Liver (tissue), 9 donors: ENCODE data around the gene UFC1. TPM values are rescaled to one million over a fixed set of nuclear protein-coding genes. Genes with fewer than 3 reads are reported as not detected.

ENCODE experiments used
- DNase-seq: peaks from one replicate; pipeline ENCODE4 v3.0.0-alpha.2; 2017; ENCODE audit warnings: low spot score
- H3K27ac ChIP-seq, 2 donors: one replicate each; pipeline ENCODE4 v1.7.0; 2013; ENCODE audit warnings: inconsistent platforms in 2 of 2, low read length in 2 of 2, control low read depth in 1 of 2, low read depth in 1 of 2, mild to moderate bottlenecking in 1 of 2
- H3K27me3 ChIP-seq, 4 donors: one replicate each; pipeline versions ENCODE4 v1.6.1 to v1.7.0; 2013; ENCODE audit warnings: low read length in 3 of 4, inconsistent platforms in 1 of 4, mild to moderate bottlenecking in 1 of 4, moderate library complexity in 1 of 4; ENCODE audit not compliant: control insufficient read depth in 4 of 4, insufficient read depth in 4 of 4
- H3K36me3 ChIP-seq, 4 donors: one replicate each; pipeline versions ENCODE4 v1.6.1 to v1.7.0; 2013; ENCODE audit warnings: low read length in 3 of 4, mild to moderate bottlenecking in 3 of 4, low read depth in 1 of 4, moderate library complexity in 1 of 4; ENCODE audit not compliant: control insufficient read depth in 4 of 4, insufficient read depth in 3 of 4
- H3K4me1 ChIP-seq, 4 donors: one replicate each; pipeline versions ENCODE4 v1.6.1 to v1.7.0; 2013; ENCODE audit warnings: low read length in 3 of 4, mild to moderate bottlenecking in 3 of 4, moderate library complexity in 1 of 4; ENCODE audit not compliant: control insufficient read depth in 4 of 4, insufficient read depth in 4 of 4
- H3K4me3 ChIP-seq, 3 donors: one replicate each; pipeline versions ENCODE4 v1.6.1 to v1.7.0; 2013; ENCODE audit warnings: low read length in 3 of 3, control low read depth in 1 of 3, low read depth in 1 of 3, mild to moderate bottlenecking in 1 of 3
- H3K9ac ChIP-seq, 2 donors: one replicate each; pipeline ENCODE4 v1.7.0; 2013; ENCODE audit warnings: low read length in 2 of 2, mild to moderate bottlenecking in 2 of 2, moderate library complexity in 2 of 2, control low read depth in 1 of 2, low read depth in 1 of 2
- H3K9me3 ChIP-seq, 4 donors: one replicate each; pipeline versions ENCODE4 v1.6.1 to v1.7.0; 2013; ENCODE audit warnings: low read length in 3 of 4; ENCODE audit not compliant: control insufficient read depth in 4 of 4
- CTCF ChIP-seq: fragments of 150-350 bp; IDR thresholded peaks from 2 replicates; pipeline ENCODE4 v1.5.1; 2017; ENCODE audit warnings: improper control_type of control experiment, low read depth, low read length; ENCODE audit not compliant: missing input control
- EGR1 ChIP-seq, 2 donors: IDR thresholded peaks; 2 replicates each; pipeline ENCODE4 v1.6.1; 2016 to 2018; ENCODE audit warnings: antibody characterized with exemption in 2 of 2, low read depth in 2 of 2
- FOXA1 ChIP-seq: IDR thresholded peaks from 2 replicates; pipeline ENCODE4 v1.6.1; 2016; ENCODE audit warnings: antibody characterized with exemption
- FOXA2 ChIP-seq: IDR thresholded peaks from 2 replicates; pipeline ENCODE4 v1.6.1; 2016; ENCODE audit warnings: antibody characterized with exemption
- HNF4A ChIP-seq, 2 donors: conservative IDR thresholded peaks; 2 replicates each; pipeline ENCODE4 v1.6.1; 2016; ENCODE audit warnings: antibody characterized with exemption in 2 of 2, mild to moderate bottlenecking in 2 of 2
- HNF4G ChIP-seq: IDR thresholded peaks from 2 replicates; pipeline ENCODE4 v1.6.1; 2016; ENCODE audit warnings: antibody characterized with exemption
- JUND ChIP-seq, 2 donors: IDR thresholded peaks; 2 replicates each; pipeline ENCODE4 v1.6.1; 2016; ENCODE audit warnings: antibody characterized with exemption in 2 of 2
- MAX ChIP-seq: IDR thresholded peaks from 2 replicates; pipeline ENCODE4 v1.6.1; 2016; ENCODE audit warnings: antibody characterized with exemption
- RAD21 ChIP-seq, 2 donors: IDR thresholded peaks; 2 replicates each; pipeline ENCODE4 v1.6.1; 2016; ENCODE audit warnings: antibody characterized with exemption in 2 of 2, mild to moderate bottlenecking in 2 of 2
- SP1 ChIP-seq: IDR thresholded peaks from 2 replicates; pipeline ENCODE4 v1.6.1; 2018; ENCODE audit warnings: antibody characterized with exemption, mild to moderate bottlenecking
- TAF1 ChIP-seq: conservative IDR thresholded peaks from 2 replicates; pipeline ENCODE4 v1.6.1; 2016; ENCODE audit warnings: antibody characterized with exemption, mild to moderate bottlenecking
- YY1 ChIP-seq: IDR thresholded peaks from 2 replicates; pipeline ENCODE4 v1.6.1; 2016; ENCODE audit warnings: antibody characterized with exemption, mild to moderate bottlenecking
- ZBTB33 ChIP-seq: IDR thresholded peaks from 2 replicates; pipeline ENCODE4 v1.6.1; 2016; ENCODE audit warnings: antibody characterized with exemption
- WGBS: extraction: QIAGEN DNeasy Blood & Tissue Kit; methylation state at CpG from one replicate; pipeline ENCODE4 v1.1.7; 2013; 5-methylcytosine and 5-hydroxymethylcytosine counted together
- polyA plus RNA-seq, 2 donors: library from polyadenylated mRNA; stranded (reverse) in 1 of 2; unstranded in 1 of 2; fragments of 200-250 nt in 1 of 2; fragments of >200 nt in 1 of 2; fragmentation: Nextera tagmentation in 1 of 2; extraction: Ambion mirVana in 1 of 2; gene quantifications; one replicate each; pipeline versions ENCODE4 v1.2.1 to v1.2.3, GENCODE V29; 2013 to 2015
- total RNA-seq, 2 donors: library from RNA; depleted of rRNA; stranded (reverse); fragments of >200 nt; gene quantifications; one replicate each; pipeline ENCODE4 v1.2.3, GENCODE V29; 2014
- TF ChIP-seq, protein P1 (sequence below): IDR thresholded peaks from 2 replicates; pipeline ENCODE4 v1.6.1; 2016; ENCODE audit warnings: antibody characterized with exemption, mild to moderate bottlenecking
- donor health status: healthy.
- donor health status: healthy.
- donor health status: healthy.
- donor health status: healthy.
- donor health status: healthy.

Gene UFC1
- total and polyA plus RNA-seq, 4 donors, result 34.2 to 47.5 (median 43.3) TPM

GRCh38 chr1:161162052-161162451 is 8.3 kb downstream of the UFC1 start:
- no peak overlapping the region for H3K9ac ChIP-seq
- no peak for TF ChIP-seq CTCF
- TF ChIP-seq HNF4G, result no peak
- TF ChIP-seq TAF1, result no peak
- no peak for TF ChIP-seq JUND (IDR thresholded peaks at IDR 0.05)
- no peak for TF ChIP-seq RAD21 (IDR thresholded peaks at IDR 0.05)
- no peak for TF ChIP-seq FOXA1
- no peak for TF ChIP-seq FOXA2
- no peak for TF ChIP-seq ZBTB33
- no peak overlapping the region for H3K4me3 ChIP-seq
- WGBS, result 80% methylated on average over 7 of the region's 7 CpGs
- H3K27ac ChIP-seq, result no peak overlapping the region
- H3K4me1 ChIP-seq, result peaks cover 15 to 50% (median 32%) of the 10 kb centered on the region in 4 donors
- no peak for DNase-seq
- no peaks in the 10 kb centered on the region for H3K9me3 ChIP-seq
- H3K27me3 ChIP-seq, result no peaks in the 10 kb centered on the region
- H3K36me3 ChIP-seq, result peaks cover 0 to 25% (median 9%) of the 10 kb centered on the region in 4 donors

GRCh38 chr1:161162806-161163205 is 9.0 kb downstream of the UFC1 start:
- Histone ChIP-seq H3K4me1 (peaks cover 17 to 54% (median 36%) of the 10 kb centered on the region in 4 donors), H3K9ac (no peak overlapping the region), H3K27me3 (no peaks in the 10 kb centered on the region), H3K9me3 (no peaks in the 10 kb centered on the region), H3K27ac (no peak overlapping the region), H3K4me3 (no peak overlapping the region), H3K36me3 (peaks cover 0 to 21% (median 6%) of the 10 kb centered on the region in 4 donors)
- TF ChIP-seq RAD21 (IDR thresholded peaks at IDR 0.05) (no peak), CTCF (no peak), HNF4A (conservative IDR thresholded peaks at IDR 0.05) (no peak), FOXA2 (no peak), EGR1 (IDR thresholded peaks at IDR 0.05; ENCODE audit: low read depth in 2 of 2) (no peak), ZBTB33 (no peak), SP1 (no peak), HNF4G (no peak), JUND (IDR thresholded peaks at IDR 0.05) (no peak), MAX (no peak), YY1 (no peak), TAF1 (no peak), FOXA1 (no peak)
- TF ChIP-seq, protein P1, sequence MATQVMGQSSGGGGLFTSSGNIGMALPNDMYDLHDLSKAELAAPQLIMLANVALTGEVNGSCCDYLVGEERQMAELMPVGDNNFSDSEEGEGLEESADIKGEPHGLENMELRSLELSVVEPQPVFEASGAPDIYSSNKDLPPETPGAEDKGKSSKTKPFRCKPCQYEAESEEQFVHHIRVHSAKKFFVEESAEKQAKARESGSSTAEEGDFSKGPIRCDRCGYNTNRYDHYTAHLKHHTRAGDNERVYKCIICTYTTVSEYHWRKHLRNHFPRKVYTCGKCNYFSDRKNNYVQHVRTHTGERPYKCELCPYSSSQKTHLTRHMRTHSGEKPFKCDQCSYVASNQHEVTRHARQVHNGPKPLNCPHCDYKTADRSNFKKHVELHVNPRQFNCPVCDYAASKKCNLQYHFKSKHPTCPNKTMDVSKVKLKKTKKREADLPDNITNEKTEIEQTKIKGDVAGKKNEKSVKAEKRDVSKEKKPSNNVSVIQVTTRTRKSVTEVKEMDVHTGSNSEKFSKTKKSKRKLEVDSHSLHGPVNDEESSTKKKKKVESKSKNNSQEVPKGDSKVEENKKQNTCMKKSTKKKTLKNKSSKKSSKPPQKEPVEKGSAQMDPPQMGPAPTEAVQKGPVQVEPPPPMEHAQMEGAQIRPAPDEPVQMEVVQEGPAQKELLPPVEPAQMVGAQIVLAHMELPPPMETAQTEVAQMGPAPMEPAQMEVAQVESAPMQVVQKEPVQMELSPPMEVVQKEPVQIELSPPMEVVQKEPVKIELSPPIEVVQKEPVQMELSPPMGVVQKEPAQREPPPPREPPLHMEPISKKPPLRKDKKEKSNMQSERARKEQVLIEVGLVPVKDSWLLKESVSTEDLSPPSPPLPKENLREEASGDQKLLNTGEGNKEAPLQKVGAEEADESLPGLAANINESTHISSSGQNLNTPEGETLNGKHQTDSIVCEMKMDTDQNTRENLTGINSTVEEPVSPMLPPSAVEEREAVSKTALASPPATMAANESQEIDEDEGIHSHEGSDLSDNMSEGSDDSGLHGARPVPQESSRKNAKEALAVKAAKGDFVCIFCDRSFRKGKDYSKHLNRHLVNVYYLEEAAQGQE, result no peak
- DNase-seq, result peak; percentile 30
- WGBS, result 96% methylated on average over 10 of the region's 10 CpGs
